GM12878 (cell line): ENCODE measurements around the gene RASGEF1B. TPM values are rescaled to one million over a fixed set of nuclear protein-coding genes. Genes with fewer than 3 reads are reported as not detected.

Experiments
- ATAC-seq: fragments of 200-7000 bp; cut with Tn5 transposase; 3 replicates; pipeline ENCODE4 v1.9.1; 2020; ENCODE audit warnings: mild to moderate bottlenecking, moderate library complexity
- BruUV-seq: library from RNA; stranded (reverse); fragments of 400-500 nt; replicated peaks from 2 replicates; lab custom pipeline; 2021; lab: Mats Ljungman, UMichigan
- CTCF ChIA-PET: fragments of 300-600 bp; sonication (Branson Sonifier 250); formaldehyde crosslinking; extraction: SDS; loops from one replicate; lab custom pipeline; 2021; ENCODE audit warnings: inconsistent platforms; lab: Yijun Ruan, JAX
- POLR2A ChIA-PET: fragments of 350-600 bp; formaldehyde crosslinking; extraction: SDS; loops from one replicate; lab custom pipeline; 2021; ENCODE audit warnings: inconsistent platforms; lab: Charles Lee
- RAD21 ChIA-PET: fragments of 300-600 bp; sonication (Branson Sonifier 250); formaldehyde crosslinking; loops from one replicate; lab custom pipeline; 2023; ENCODE audit warnings: antibody characterized with exemption; ENCODE audit not compliant: unreplicated experiment; lab: Charles Lee
- SMC1A ChIA-PET: fragments of 300-600 bp; sonication (Branson Sonifier 250); formaldehyde crosslinking; loops from one replicate; lab custom pipeline; 2023; ENCODE audit not compliant: unreplicated experiment, uncharacterized antibody; lab: Charles Lee
- DNase-seq: peaks from one replicate; pipeline ENCODE4 v3.0.0-alpha.2; 2011; ENCODE audit warnings: low read depth, low spot score
- FAIRE-seq: peaks from 3 replicates; lab custom pipeline; 2011; peaks lifted over from hg19 to GRCh38; lab: Jason Lieb, UNC
- H2AFZ ChIP-seq: 2 replicates; pipeline ENCODE4 v1.6.0; 2011; ENCODE audit warnings: low read depth, low read length, control low read depth; ENCODE audit not compliant: control insufficient read depth
- H3K27ac ChIP-seq: 2 replicates; pipeline ENCODE4 v1.5.1; 2011; ENCODE audit warnings: control low read depth; ENCODE audit not compliant: control insufficient read depth, insufficient read depth
- H3K27me3 ChIP-seq, 2 experiments: replicated peaks in 1 of 2; 2 replicates each; pipeline versions ENCODE4 v1.6.0 to v1.6.1; 2011; ENCODE audit warnings: low read length in 1 of 2; ENCODE audit not compliant: control insufficient read depth in 2 of 2, insufficient read depth in 2 of 2
- H3K36me3 ChIP-seq, 2 experiments: 2 replicates each; pipeline ENCODE4 v1.5.1; 2011; ENCODE audit warnings: low read length in 1 of 2; ENCODE audit not compliant: control insufficient read depth in 2 of 2, insufficient read depth in 2 of 2
- H3K4me1 ChIP-seq: 2 replicates; pipeline ENCODE4 v1.6.1; 2011; ENCODE audit warnings: mild to moderate bottlenecking, low read length, moderate library complexity, mixed read lengths; ENCODE audit not compliant: control insufficient read depth, insufficient read depth
- H3K4me2 ChIP-seq: 2 replicates; pipeline ENCODE4 v1.6.0; 2011; ENCODE audit warnings: control low read depth; ENCODE audit not compliant: control insufficient read depth, insufficient read depth
- H3K4me3 ChIP-seq: fragments of 200-600 bp; sonication (generic); 2 replicates; pipeline ENCODE4 v1.5.1; 2016
- H3K79me2 ChIP-seq: 2 replicates; pipeline ENCODE4 v1.6.0; 2011; ENCODE audit warnings: low read length; ENCODE audit not compliant: control insufficient read depth, insufficient read depth
- H3K9ac ChIP-seq: 2 replicates; pipeline ENCODE4 v1.8.0; 2011; ENCODE audit warnings: low read length, control low read depth, mixed read lengths; ENCODE audit not compliant: control insufficient read depth, insufficient read depth
- H3K9me3 ChIP-seq: replicated peaks from 3 replicates; pipeline ENCODE4 v1.5.1; 2011; ENCODE audit warnings: mild to moderate bottlenecking, low read length; ENCODE audit not compliant: control insufficient read depth, insufficient read depth
- H4K20me1 ChIP-seq: 2 replicates; pipeline ENCODE4 v1.6.0; 2011; ENCODE audit not compliant: control insufficient read depth, insufficient read depth
- BRCA1 ChIP-seq: IDR thresholded peaks from 2 replicates; pipeline ENCODE4 v1.6.1; 2011; ENCODE audit warnings: low read depth, low read length, improper control_type of control experiment
- EP300 ChIP-seq, 2 experiments: fragments of 150-350 bp in 1 of 2; IDR thresholded peaks; 2 replicates each; pipeline ENCODE4 v1.6.1; 2011 to 2012; ENCODE audit warnings: low read depth in 2 of 2, low read length in 2 of 2, borderline replicate concordance in 1 of 2, improper control_type of control experiment in 1 of 2, inconsistent platforms in 1 of 2; ENCODE audit not compliant: control insufficient read depth in 1 of 2
- FOS ChIP-seq: IDR thresholded peaks from 3 replicates; pipeline ENCODE4 v1.6.1; 2011; ENCODE audit warnings: borderline replicate concordance; ENCODE audit not compliant: insufficient read length; ENCODE audit errors: extremely low read depth
- RAD51 ChIP-seq: fragments of 450-650 bp; IDR thresholded peaks from 2 replicates; pipeline ENCODE4 v1.6.1; 2016; ENCODE audit warnings: moderate library complexity, mild to moderate bottlenecking, inconsistent platforms
- WGBS: methylation state at CpG from one replicate; pipeline ENCODE4 v1.1.6; 2016; ENCODE audit warnings: low lambda C conversion rate; ENCODE audit not compliant: insufficient replicate concordance, insufficient coverage; ENCODE audit errors: missing lambda C conversion rate; 5-methylcytosine and 5-hydroxymethylcytosine counted together
- in situ Hi-C: fragments of 300-500 bp; cut with MboI; formaldehyde crosslinking; loops from 9 replicates; pipeline ENCODE4 v1.14.3; 2018; ENCODE audit warnings: mixed read lengths
- intact Hi-C: fragments of 100-400 bp; cut with micrococcal nuclease; formaldehyde crosslinking; loops from one replicate; pipeline ENCODE4 v1.14.2; 2022; ENCODE audit not compliant: unreplicated experiment
- polyA plus RNA-seq, 11 experiments: library from polyadenylated mRNA; depleted of rRNA in 4 of 11; unstranded in 6 of 11; stranded (reverse) in 5 of 11; fragments of >200 nt; fragmentation: Nextera tagmentation in 4 of 11; fragmentation: Illumina TruSeq in 1 of 11; extraction: Ambion mirVana in 4 of 11; extraction: Trizol in 1 of 11; gene quantifications; 1 replicate in 1 of 11; 2 replicates in 10 of 11; pipeline versions ENCODE4 v1.2.1 to v1.2.3, GENCODE V29; 2011 to 2016; ENCODE audit warnings: inconsistent platforms in 2 of 11, missing spikeins in 2 of 11, low read depth in 1 of 11
- total RNA-seq, 4 experiments: library from RNA; depleted of rRNA in 3 of 4; stranded (reverse); fragments of >200 nt in 3 of 4; fragmentation: Illumina TruSeq in 1 of 4; extraction: Trizol in 1 of 4; gene quantifications; 2 replicates each; pipeline versions ENCODE4 v1.2.1 to v1.2.3, GENCODE V29; 2013 to 2021
- TF ChIP-seq, protein P1 (sequence below): IDR thresholded peaks from 2 replicates; pipeline ENCODE4 v1.6.1; 2011; ENCODE audit warnings: mild to moderate bottlenecking, low read depth, low read length, moderate library complexity; ENCODE audit not compliant: insufficient replicate concordance
- TF ChIP-seq, protein P2 (sequence below): fragments of 450-650 bp; IDR thresholded peaks from 2 replicates; pipeline ENCODE4 v1.6.1; 2017; ENCODE audit warnings: mild to moderate bottlenecking
- TF ChIP-seq, protein P3 (sequence below): fragments of 450-650 bp; IDR thresholded peaks from 2 replicates; pipeline ENCODE4 v1.6.1; 2014; ENCODE audit warnings: mild to moderate bottlenecking
- TF ChIP-seq, protein P4 (sequence below): IDR thresholded peaks from 2 replicates; pipeline ENCODE4 v1.6.1; 2012; ENCODE audit warnings: mild to moderate bottlenecking, low read depth, low read length

The RASGEF1B gene
- total and polyA plus RNA-seq, 10 of the 15 experiments (the other 5 are each of a cell fraction or from before 2014, with no cell fraction given): 0.03 to 0.24 (median 0.10) TPM; not detected in 2

DNA sequence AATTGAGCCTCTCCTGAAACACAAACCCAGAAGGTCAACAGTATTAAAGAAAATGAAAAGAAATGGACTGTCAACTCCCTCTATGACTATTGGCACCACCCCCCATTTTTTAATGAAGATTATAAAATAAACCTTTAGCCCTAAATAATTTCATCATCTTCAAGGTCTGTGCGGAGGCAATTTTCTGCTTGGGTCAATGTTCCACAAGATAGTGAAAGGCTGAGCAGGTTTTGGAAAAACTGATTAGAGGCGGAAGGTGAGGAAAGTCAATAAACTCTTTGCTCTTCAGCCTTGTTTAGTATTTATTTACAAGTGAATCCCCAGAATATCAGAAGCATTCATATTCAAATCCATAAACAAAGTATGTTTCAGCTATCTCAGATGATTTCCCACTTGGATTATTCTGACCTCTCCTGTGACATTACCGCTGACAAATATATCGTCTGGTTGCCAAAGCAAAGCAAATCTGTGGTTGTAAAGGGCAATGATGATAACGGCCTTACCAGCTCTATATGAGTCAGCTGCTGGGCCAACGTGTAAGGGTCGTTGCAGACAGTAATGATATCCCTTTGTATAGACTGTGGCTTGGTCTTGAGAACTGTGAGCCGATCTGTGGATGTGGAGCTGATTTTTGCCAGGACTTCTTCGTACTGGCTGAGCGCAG lies 24.0 kb downstream of the RASGEF1B start:
- ATAC-seq (no peak), DNase-seq (no peak), FAIRE-seq (no peak)
- H2AFZ ChIP-seq: no peak overlapping the region
- no peaks in the 10 kb centered on the region for H3K36me3 ChIP-seq
- no peaks in the 10 kb centered on the region for H3K27me3 ChIP-seq
- no peaks in the 10 kb centered on the region for H3K9me3 ChIP-seq
- intact Hi-C loops (no loop called here), in situ Hi-C loops (no loop called here)
- WGBS: 55% methylated on average over 10 of the region's 10 CpGs
- no peak overlapping the region for H3K4me2 ChIP-seq
- RAD21 ChIA-PET: no interaction called here
- BruUV-seq: no TSS peak
- CTCF ChIA-PET: no interaction called here
- H3K79me2 ChIP-seq: no peaks in the 10 kb centered on the region
- SMC1A ChIA-PET: no interaction called here
- no peaks in the 10 kb centered on the region for H3K4me1 ChIP-seq
- H3K4me3 ChIP-seq: no peak overlapping the region
- no peak overlapping the region for H3K27ac ChIP-seq
- no peak overlapping the region for H3K9ac ChIP-seq
- no peaks in the 10 kb centered on the region for H4K20me1 ChIP-seq
- POLR2A ChIA-PET: no interaction called here
- TF ChIP-seq EP300 (IDR thresholded peaks at IDR 0.05; ENCODE audit: borderline replicate concordance in 1 of 2, control insufficient read depth in 1 of 2, low read depth in 2 of 2, low read length in 2 of 2) (no peak), FOS (no peak), RAD51 (no peak), BRCA1 (no peak)
- TF ChIP-seq, protein P1, sequence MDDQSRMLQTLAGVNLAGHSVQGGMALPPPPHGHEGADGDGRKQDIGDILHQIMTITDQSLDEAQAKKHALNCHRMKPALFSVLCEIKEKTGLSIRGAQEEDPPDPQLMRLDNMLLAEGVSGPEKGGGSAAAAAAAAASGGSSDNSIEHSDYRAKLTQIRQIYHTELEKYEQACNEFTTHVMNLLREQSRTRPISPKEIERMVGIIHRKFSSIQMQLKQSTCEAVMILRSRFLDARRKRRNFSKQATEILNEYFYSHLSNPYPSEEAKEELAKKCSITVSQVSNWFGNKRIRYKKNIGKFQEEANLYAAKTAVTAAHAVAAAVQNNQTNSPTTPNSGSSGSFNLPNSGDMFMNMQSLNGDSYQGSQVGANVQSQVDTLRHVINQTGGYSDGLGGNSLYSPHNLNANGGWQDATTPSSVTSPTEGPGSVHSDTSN: no peak
- TF ChIP-seq, protein P2, sequence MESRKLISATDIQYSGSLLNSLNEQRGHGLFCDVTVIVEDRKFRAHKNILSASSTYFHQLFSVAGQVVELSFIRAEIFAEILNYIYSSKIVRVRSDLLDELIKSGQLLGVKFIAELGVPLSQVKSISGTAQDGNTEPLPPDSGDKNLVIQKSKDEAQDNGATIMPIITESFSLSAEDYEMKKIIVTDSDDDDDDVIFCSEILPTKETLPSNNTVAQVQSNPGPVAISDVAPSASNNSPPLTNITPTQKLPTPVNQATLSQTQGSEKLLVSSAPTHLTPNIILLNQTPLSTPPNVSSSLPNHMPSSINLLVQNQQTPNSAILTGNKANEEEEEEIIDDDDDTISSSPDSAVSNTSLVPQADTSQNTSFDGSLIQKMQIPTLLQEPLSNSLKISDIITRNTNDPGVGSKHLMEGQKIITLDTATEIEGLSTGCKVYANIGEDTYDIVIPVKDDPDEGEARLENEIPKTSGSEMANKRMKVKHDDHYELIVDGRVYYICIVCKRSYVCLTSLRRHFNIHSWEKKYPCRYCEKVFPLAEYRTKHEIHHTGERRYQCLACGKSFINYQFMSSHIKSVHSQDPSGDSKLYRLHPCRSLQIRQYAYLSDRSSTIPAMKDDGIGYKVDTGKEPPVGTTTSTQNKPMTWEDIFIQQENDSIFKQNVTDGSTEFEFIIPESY: no peak
- TF ChIP-seq, protein P3, sequence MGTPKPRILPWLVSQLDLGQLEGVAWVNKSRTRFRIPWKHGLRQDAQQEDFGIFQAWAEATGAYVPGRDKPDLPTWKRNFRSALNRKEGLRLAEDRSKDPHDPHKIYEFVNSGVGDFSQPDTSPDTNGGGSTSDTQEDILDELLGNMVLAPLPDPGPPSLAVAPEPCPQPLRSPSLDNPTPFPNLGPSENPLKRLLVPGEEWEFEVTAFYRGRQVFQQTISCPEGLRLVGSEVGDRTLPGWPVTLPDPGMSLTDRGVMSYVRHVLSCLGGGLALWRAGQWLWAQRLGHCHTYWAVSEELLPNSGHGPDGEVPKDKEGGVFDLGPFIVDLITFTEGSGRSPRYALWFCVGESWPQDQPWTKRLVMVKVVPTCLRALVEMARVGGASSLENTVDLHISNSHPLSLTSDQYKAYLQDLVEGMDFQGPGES: no peak
- TF ChIP-seq, protein P4, sequence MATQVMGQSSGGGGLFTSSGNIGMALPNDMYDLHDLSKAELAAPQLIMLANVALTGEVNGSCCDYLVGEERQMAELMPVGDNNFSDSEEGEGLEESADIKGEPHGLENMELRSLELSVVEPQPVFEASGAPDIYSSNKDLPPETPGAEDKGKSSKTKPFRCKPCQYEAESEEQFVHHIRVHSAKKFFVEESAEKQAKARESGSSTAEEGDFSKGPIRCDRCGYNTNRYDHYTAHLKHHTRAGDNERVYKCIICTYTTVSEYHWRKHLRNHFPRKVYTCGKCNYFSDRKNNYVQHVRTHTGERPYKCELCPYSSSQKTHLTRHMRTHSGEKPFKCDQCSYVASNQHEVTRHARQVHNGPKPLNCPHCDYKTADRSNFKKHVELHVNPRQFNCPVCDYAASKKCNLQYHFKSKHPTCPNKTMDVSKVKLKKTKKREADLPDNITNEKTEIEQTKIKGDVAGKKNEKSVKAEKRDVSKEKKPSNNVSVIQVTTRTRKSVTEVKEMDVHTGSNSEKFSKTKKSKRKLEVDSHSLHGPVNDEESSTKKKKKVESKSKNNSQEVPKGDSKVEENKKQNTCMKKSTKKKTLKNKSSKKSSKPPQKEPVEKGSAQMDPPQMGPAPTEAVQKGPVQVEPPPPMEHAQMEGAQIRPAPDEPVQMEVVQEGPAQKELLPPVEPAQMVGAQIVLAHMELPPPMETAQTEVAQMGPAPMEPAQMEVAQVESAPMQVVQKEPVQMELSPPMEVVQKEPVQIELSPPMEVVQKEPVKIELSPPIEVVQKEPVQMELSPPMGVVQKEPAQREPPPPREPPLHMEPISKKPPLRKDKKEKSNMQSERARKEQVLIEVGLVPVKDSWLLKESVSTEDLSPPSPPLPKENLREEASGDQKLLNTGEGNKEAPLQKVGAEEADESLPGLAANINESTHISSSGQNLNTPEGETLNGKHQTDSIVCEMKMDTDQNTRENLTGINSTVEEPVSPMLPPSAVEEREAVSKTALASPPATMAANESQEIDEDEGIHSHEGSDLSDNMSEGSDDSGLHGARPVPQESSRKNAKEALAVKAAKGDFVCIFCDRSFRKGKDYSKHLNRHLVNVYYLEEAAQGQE: no peak
